ENCODE measurements around the gene ARMS2.

The ARMS2 gene

GRCh38 chr10:122454071-122454470 lies 382 bp upstream of the ARMS2 start:
- no peak for DNase-seq

- no peak for DNase-seq
Observed at GRCh38 chr10:122455376-122456079, 1.1 kb downstream of the ARMS2 start.

GRCh38 chr10:122457934-122458333 lies 3.5 kb downstream of the ARMS2 start:
- no peak for DNase-seq

- DNase-seq = no peak
Observed at GRCh38 chr10:122458693-122459092, 4.2 kb downstream of the ARMS2 start.

- no peak for DNase-seq
Observed at GRCh38 chr10:122459561-122460273, 5.3 kb downstream of the ARMS2 start.

GRCh38 chr10:122460891-122461293 lies 6.4 kb downstream of the ARMS2 start:
- no peak for DNase-seq

GRCh38 chr10:122461367-122461728 lies 6.9 kb downstream of the ARMS2 start, which contains the start of gene HTRA1:
Gene HTRA1 (plus strand): TSS chr10:122461553. CDS start chr10:122461653, 100 bp downstream.
- DNase-seq = no peak

GRCh38 chr10:122461729-122462532 lies 7.5 kb downstream of the ARMS2 start:
- DNase-seq = no peak

GRCh38 chr10:122462533-122463465 lies 8.3 kb downstream of the ARMS2 start:
- no peak for DNase-seq

GRCh38 chr10:122463466-122464249 lies 9.2 kb downstream of the ARMS2 start:
- no peak for DNase-seq

GRCh38 chr10:122464250-122464510 lies 9.7 kb downstream of the ARMS2 start:
- DNase-seq = no peak

GRCh38 chr10:122464586-122464985 lies 10.1 kb downstream of the ARMS2 start:
- DNase-seq = no peak

- DNase-seq = no peak
Observed at GRCh38 chr10:122465401-122466040, 11.1 kb downstream of the ARMS2 start.

GRCh38 chr10:122466951-122467381 lies 12.5 kb downstream of the ARMS2 start:
- DNase-seq = no peak

- DNase-seq = no peak
Observed at GRCh38 chr10:122467701-122468100, 13.2 kb downstream of the ARMS2 start.

GRCh38 chr10:122468307-122468925 lies 14.0 kb downstream of the ARMS2 start:
- no peak for DNase-seq

- no peak for DNase-seq
Observed at GRCh38 chr10:122468926-122469781, 14.7 kb downstream of the ARMS2 start.

GRCh38 chr10:122469848-122470247 lies 15.4 kb downstream of the ARMS2 start:
- DNase-seq = no peak

- DNase-seq = no peak
Observed at GRCh38 chr10:122471531-122472177, 17.2 kb downstream of the ARMS2 start.

Data from activated CD8-positive, alpha-beta memory T cell treated with anti-CD3 and anti-CD28 coated beads for 24 hours (primary cell).